Stimulated activated naive CD8-positive, alpha-beta T cell treated with anti-CD3 and anti-CD28 coated beads, Interleukin-15, Interleukin-2, amounts not matched to agents 100 ng/mL and 50 ng/mL, for 24 hours (primary cell): ENCODE results near the gene NGEF.

Source experiments
- H3K27ac Mint-ChIP-seq: one replicate; pipeline ENCODE4 v1.8.0; 2021; ENCODE audit warnings: mild to moderate bottlenecking, mixed read lengths
- H3K27me3 Mint-ChIP-seq: one replicate; pipeline ENCODE4 v1.8.0; 2021; ENCODE audit warnings: mixed read lengths
- H3K36me3 Mint-ChIP-seq: one replicate; pipeline ENCODE4 v1.8.0; 2021; ENCODE audit warnings: low read depth, mixed read lengths
- H3K4me1 Mint-ChIP-seq: one replicate; pipeline ENCODE4 v1.8.0; 2021; ENCODE audit warnings: low read depth, mixed read lengths
- H3K4me3 Mint-ChIP-seq: one replicate; pipeline ENCODE4 v1.8.0; 2021; ENCODE audit warnings: mild to moderate bottlenecking, mixed read lengths
- H3K9me3 Mint-ChIP-seq: one replicate; pipeline ENCODE4 v1.8.0; 2021; ENCODE audit warnings: mixed read lengths

Gene NGEF

DNA sequence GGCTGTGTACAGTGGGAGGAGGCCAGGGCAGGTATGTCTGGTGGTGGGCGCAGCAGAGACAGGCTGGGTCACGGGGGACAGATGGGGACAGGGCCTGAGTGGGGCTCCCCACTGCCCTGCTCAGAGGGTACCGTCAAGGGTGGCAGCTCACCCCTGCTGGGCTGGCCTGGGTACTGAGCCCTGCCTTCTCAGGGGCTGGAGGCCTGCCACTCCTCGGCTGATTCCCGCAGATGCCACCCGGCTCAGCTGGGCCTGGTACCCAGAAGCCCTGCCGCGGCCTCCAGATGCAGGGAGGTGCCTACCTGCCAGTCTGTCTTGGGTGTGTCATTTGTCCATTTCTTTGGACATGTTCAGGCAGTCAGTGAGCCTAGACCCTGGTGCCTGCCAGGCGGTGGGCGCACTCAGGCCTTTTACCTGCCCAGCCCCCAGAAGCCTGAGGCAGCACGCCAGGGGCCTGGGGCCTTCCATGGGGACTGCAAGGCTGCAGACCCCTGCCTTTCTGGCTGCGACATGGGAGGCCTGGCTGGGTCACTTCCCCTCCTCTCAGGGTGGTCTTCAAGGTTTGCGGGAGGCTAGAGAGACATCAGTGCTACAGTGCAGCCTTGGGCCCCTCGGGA, 139.7 kb downstream of the NGEF start:
- Mint-ChIP-seq H3K4me1 (no peaks in the 10 kb centered on the region), H3K27me3 (peaks cover 15% of the 10 kb centered on the region), H3K27ac (no peak overlapping the region), H3K36me3 (no peaks in the 10 kb centered on the region), H3K9me3 (no peaks in the 10 kb centered on the region), H3K4me3 (no peak overlapping the region)

DNA sequence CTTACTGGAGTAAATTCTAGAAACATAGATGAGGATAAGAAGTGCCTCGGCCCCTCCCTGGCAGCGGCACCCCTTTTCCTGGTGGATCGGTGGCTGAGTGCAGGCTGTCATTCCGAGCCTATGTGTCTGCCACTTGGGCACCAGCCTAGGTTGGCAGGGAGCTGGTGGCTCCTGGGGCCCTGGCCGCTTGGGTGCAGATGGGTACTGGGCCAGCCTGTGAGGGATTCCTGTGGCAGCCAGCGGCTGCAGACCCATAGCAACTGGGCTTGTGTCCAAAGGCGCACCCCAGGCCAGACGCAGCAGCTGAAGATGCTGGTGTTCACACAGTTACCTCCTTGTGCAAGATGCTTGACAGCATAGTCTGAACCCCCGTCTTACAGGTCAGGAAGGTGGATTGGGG, 140.2 kb downstream of the NGEF start:
- H3K4me1 Mint-ChIP-seq = no peaks in the 10 kb centered on the region
- no peak overlapping the region for H3K27ac Mint-ChIP-seq
- H3K4me3 Mint-ChIP-seq = no peak overlapping the region
- H3K36me3 Mint-ChIP-seq = no peaks in the 10 kb centered on the region
- H3K27me3 Mint-ChIP-seq = peaks cover 14% of the 10 kb centered on the region
- H3K9me3 Mint-ChIP-seq = no peaks in the 10 kb centered on the region

DNA sequence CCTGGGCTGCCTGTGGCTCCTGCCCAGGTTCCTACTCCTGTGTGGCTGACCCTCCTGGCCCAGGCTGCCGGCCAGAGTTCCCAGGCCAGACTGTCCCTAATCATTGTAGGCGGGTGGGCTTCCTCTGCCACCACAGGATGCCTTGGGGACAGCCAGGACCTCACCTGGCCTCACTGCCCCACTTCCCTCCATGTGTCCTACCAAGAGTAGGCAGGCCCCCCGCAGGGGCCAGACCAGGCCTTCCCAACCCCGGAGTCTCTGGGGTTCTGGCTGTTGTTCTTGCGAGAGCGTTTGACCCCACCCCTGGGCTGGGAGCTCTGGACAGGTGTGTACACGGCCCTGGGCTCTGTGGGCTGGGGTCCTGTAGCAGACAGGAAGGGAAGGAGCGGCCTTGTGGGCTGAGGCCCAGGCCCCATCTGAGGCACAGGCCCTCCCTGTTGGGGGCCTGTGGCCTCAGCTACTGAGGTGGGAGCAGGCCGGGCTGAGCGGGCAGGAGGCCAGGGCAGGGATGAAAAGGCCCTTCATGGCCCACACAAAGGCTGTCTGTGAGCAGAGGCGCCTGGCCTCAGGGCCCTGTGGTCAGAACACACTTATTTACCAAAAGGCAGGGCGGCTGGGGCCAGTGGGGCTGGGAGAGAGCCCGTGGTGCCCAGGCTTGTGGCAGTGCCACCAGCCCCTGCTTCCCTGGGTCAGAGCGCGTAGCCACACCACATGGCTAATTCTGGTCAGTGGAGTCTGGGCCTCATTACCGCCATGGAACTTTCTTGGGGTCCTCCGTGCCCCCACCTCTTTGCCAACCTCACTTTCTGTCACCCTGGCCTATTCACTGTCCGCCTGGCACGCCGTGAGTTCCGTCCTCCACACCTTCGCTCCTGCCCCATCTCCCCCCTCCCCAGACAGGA, 141.0 kb downstream of the NGEF start:
- H3K36me3 Mint-ChIP-seq = no peaks in the 10 kb centered on the region
- no peak overlapping the region for H3K4me3 Mint-ChIP-seq
- peaks cover 9% of the 10 kb centered on the region for H3K27me3 Mint-ChIP-seq
- H3K27ac Mint-ChIP-seq = no peak overlapping the region
- no peaks in the 10 kb centered on the region for H3K4me1 Mint-ChIP-seq
- H3K9me3 Mint-ChIP-seq = no peaks in the 10 kb centered on the region

DNA sequence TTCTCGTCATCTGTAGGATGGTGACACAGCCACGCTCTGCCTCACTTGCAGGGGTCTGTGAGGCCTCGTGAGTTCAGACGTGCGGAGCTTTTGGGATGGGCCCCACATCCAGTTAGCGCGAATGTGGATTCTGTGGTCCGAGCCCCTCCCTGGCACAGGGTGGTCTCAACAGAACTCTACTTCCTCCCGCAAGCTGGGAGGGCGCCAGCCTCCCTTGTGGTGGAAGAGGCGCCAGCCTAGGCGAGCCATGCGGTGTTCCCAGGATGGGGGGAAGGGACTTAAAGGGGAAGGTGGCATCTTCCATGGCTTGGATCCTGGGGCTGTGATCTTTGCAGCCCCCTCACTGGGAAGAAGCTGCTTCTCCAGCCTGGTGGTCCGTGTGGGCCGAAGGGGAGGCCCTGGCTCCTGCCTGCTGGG, 141.6 kb downstream of the NGEF start:
- Mint-ChIP-seq H3K27me3 (peaks cover 9% of the 10 kb centered on the region), H3K4me3 (no peak overlapping the region), H3K27ac (no peak overlapping the region), H3K9me3 (no peaks in the 10 kb centered on the region), H3K4me1 (no peaks in the 10 kb centered on the region), H3K36me3 (no peaks in the 10 kb centered on the region)

DNA sequence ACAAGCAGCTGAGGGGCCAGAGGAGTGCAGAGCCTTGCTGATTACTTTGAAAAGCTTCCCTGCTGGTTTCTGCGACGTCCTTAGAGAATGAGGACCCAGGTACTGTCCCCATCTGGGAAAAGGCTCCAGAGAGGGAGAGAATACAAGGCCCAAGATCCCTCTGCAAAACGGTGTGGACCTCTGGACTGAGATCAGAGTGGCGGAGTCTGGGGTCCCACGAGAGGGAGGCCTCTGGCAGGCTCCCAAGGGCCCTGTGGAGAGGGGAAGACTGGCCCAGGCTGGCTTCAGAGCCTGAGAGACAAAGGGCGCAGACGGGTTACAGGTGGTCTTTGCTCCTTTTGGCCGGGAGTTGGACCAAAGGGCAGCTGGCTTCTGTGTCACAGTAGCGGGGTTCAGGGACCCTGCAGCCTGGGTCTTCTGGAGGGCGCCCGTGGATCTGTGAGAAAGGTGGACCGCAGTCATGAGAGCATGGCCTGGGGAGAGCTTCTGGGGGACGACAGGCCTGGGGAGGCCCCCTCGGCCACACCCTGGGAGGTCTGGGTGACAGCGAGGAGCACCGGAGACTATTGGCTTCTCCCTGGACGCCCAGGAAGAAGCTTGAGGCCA, 142.2 kb downstream of the NGEF start:
- H3K9me3 Mint-ChIP-seq = no peaks in the 10 kb centered on the region
- no peaks in the 10 kb centered on the region for H3K36me3 Mint-ChIP-seq
- no peak overlapping the region for H3K4me3 Mint-ChIP-seq
- peaks cover 9% of the 10 kb centered on the region for H3K27me3 Mint-ChIP-seq
- H3K27ac Mint-ChIP-seq = no peak overlapping the region
- no peaks in the 10 kb centered on the region for H3K4me1 Mint-ChIP-seq

DNA sequence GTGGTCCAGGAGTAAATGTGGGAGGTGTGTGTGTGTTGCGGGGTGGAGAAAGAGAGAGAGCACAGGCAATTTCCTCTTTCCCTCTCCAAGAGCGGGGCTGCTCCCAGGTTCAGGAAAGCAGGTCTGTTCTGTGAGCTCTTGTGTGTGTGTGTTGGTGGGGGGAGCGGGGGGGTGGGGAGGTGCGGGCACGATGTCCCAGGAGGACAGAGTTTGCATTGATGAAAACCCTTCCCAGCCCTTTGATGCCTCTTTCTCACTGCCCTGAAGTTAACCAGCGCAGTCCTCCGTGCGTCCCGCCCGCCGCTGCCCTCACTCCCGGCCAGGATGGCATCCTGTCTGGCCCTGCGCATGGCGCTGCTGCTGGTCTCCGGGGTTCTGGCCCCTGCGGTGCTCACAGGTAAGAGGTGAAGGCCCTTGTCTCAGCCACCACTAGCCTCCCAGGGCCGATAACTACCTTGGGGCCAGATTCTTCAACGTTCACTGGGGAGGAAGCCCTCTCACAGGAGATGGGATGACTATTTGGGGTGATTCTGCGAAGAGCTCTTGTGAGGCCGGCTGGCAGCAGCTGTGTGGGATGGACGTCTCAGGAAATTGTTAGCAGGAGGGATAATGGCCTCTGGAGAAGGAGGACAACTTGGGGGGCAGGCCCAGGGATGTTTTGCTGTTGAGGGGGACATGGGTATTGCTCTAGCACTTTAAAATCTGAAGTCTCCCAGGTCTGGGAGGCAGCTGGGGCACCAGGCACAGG, 142.9 kb downstream of the NGEF start, which contains the start of gene SNORC:
SNORC (plus strand) TSS at position 247 of the 748 bp plus-strand sequence; CDS start at position 325, 78 bp downstream.
- Mint-ChIP-seq H3K4me1 (no peaks in the 10 kb centered on the region), H3K4me3 (no peak within 1 kb of the TSS), H3K9me3 (no peaks in the 10 kb centered on the region), H3K36me3 (no peaks in the 10 kb centered on the region), H3K27ac (no peak within 1 kb of the TSS), H3K27me3 (peaks cover 3% of the 10 kb centered on the region)

DNA sequence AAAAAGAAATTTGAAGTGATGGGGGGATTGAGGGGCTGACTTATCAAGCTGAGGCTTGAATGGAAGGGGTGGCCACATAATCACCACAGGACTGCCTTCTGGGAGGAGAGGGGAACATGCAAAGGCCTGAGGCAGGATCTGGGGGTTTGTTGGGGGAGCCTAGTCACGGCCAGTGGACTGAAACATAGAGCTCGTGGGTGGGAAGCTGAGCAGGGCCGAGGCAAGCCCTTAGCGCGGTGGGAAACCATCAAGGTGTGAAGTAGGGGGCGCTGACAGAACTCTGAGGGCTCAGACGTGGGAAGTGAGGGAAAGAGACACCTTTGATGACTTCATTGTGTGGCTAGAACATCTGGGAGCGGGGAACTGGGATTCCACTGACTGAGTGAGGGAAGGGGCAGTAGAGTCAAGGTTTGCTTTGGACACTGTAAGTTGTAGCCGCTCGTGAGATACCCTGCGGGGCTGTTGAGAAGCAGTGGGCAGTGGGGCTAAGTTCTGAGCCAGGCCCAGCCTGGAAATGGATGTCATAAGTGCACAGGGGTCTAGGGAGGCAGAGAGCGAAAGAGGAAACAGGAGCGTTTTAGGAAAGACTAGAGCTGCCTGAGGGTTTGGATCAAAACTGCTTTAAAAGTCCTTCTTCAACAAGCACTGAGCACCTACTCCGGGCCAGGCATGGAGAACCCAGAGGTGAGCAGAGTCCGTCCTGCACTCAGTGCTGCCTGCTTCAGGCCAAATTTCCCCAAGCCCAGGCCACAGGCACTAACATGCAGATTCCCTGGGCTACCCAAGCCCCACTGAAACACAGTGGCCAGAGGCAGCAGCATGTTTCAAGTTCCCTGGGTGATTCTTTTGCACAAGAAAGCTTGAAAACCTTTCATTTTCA, 143.7 kb downstream of the NGEF start:
- Mint-ChIP-seq H3K27me3 (no peaks in the 10 kb centered on the region), H3K36me3 (no peaks in the 10 kb centered on the region), H3K9me3 (no peaks in the 10 kb centered on the region), H3K4me1 (no peaks in the 10 kb centered on the region), H3K27ac (no peak overlapping the region), H3K4me3 (no peak overlapping the region)

DNA sequence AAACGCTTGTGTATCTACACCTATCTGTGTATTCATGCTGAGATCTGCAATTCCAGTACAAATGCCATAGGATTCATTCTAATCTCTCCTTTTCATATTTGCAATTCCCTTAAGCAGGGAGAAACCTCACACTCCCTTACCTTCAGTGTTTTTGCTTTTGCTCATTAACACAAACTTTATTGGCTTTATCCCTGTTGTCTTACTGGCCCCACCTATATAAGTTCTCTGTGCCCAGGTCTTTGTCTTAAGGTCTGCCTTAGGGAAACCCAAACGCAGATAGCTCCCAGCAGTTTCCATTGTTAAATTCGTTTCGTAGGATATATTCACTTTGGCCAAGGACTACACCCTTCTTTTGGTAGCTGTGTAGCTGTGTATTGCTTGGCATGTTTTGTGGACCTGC, 147.0 kb downstream of the NGEF start:
- Mint-ChIP-seq H3K27me3 (no peaks in the 10 kb centered on the region), H3K4me3 (no peak overlapping the region), H3K27ac (no peak overlapping the region), H3K9me3 (no peaks in the 10 kb centered on the region), H3K36me3 (peaks cover under 1% of the 10 kb centered on the region), H3K4me1 (no peaks in the 10 kb centered on the region)

DNA sequence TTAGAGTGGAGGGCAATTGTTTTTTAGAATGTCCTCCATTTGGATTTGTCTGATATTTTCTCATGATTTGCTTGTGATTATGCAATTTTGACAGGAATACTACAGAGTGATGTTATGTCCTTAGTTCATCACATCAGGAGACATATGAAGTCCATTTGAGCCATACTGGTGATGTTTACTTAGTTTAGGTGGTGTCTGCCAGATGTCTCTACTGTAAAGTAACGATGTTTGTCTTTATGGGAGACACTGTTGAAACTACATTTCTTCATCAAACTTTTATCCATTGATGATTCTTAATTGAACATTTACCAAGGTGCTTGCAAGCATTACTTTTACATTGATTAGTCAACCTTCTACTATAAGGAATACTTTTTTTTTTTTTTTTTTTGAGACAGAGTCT, 147.9 kb downstream of the NGEF start:
- no peaks in the 10 kb centered on the region for H3K9me3 Mint-ChIP-seq
- H3K4me3 Mint-ChIP-seq = no peak overlapping the region
- peaks cover 9% of the 10 kb centered on the region for H3K36me3 Mint-ChIP-seq
- no peaks in the 10 kb centered on the region for H3K27me3 Mint-ChIP-seq
- no peak overlapping the region for H3K27ac Mint-ChIP-seq
- H3K4me1 Mint-ChIP-seq = no peaks in the 10 kb centered on the region

DNA sequence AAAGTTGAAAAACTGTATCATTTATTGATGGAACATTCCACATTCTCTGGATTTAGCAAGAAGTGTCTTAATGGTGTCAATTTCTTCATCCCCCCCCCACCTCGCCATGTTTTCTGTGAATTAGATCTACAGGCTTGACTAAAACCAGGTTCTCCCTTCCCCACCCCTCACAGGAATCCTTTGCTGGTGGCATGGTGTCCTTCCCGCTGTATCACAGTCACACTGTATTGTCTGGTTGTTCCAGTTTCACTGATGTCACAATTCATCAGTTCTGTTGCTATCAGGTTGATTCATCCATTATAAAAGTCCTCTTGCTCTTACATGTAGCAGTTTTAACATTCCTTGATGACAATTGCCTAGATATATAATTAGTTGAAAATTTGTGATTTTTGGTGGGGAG, 149.1 kb downstream of the NGEF start:
- H3K9me3 Mint-ChIP-seq = no peaks in the 10 kb centered on the region
- H3K4me3 Mint-ChIP-seq = no peak overlapping the region
- H3K27me3 Mint-ChIP-seq = no peaks in the 10 kb centered on the region
- peaks cover 16% of the 10 kb centered on the region for H3K36me3 Mint-ChIP-seq
- no peaks in the 10 kb centered on the region for H3K4me1 Mint-ChIP-seq
- H3K27ac Mint-ChIP-seq = no peak overlapping the region

DNA sequence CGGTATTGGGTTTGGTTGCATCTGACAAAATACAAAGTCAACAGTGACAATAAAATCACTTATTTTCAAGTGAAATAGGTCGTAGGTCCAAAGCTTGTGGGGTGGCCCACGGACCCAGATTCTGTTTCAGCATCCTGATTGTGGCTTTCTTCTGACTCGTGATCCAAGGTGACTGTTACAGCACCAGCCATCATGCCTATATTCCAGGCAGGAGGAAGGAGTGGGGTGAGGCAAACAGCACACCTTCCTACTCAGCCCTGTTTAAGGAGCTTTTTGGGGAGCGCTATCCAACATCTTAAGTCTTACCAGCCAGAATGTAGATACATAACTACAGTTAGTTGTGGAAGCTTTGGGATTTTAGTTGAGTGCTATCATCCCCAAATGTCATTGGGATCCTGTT, 151.7 kb downstream of the NGEF start:
- Mint-ChIP-seq H3K36me3 (peaks cover 41% of the 10 kb centered on the region), H3K4me3 (no peak overlapping the region), H3K27me3 (no peaks in the 10 kb centered on the region), H3K4me1 (no peaks in the 10 kb centered on the region), H3K27ac (no peak overlapping the region), H3K9me3 (no peaks in the 10 kb centered on the region)

DNA sequence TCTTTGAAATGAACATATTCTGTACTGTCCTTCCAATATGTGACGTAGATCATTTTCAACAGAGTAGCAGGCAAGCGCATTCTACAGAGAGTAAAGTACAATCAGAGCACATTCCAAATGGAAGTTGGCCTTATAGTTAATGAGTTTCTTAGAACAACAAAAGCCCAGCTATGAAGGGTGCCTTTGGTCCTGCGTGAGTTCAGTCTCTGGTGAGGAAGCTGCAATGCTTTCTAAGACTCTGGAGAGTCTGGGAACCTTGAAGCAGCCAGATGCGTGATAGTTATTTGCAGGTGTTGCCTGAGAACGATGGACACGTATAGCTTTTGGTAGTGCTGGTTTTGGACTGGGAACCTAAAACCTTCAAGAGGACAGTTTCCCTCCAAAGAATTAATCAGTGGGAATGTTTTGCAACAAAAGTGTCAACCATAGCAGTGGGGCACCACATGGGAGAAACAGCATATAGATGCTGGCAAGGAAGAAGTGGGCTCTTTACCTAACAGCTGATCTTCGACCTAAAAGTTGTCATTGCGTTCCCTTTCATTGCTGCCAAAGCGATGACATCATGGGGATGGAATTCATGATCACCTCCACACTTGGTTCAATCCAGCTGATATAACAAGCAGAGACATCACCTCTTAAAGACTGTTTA, 152.3 kb downstream of the NGEF start:
- H3K4me3 Mint-ChIP-seq = no peak overlapping the region
- no peaks in the 10 kb centered on the region for H3K27me3 Mint-ChIP-seq
- H3K9me3 Mint-ChIP-seq = no peaks in the 10 kb centered on the region
- H3K36me3 Mint-ChIP-seq = peaks cover 45% of the 10 kb centered on the region
- H3K27ac Mint-ChIP-seq = no peak overlapping the region
- H3K4me1 Mint-ChIP-seq = no peaks in the 10 kb centered on the region

DNA sequence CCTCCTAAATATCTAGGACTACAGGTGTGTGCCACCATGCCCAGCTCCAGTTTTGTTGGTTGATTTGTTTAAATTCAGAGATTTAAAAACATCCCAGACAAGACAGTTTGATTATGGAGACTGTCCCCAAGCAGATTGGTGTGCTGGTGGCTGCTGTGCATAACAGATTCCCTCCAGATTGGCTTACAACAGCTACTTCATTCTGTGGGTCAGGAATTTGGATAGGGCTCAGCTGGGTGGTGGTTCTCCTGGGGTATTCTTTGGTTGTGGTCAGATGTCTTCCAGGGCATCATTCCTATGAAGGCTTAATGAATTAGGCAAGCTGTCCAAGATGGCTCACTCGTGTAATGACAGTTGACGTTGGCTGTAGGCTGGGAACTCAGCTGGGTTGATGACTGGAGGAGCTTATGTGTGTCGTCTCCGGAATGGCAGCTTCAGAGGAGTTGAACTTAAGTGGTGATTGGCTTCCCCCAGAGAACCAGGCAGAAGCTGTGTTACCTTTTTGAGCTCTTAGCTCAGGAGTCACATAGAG, 153.6 kb downstream of the NGEF start:
- no peak overlapping the region for H3K27ac Mint-ChIP-seq
- no peak overlapping the region for H3K4me3 Mint-ChIP-seq
- H3K36me3 Mint-ChIP-seq = peaks cover 45% of the 10 kb centered on the region
- no peaks in the 10 kb centered on the region for H3K4me1 Mint-ChIP-seq
- H3K27me3 Mint-ChIP-seq = no peaks in the 10 kb centered on the region
- H3K9me3 Mint-ChIP-seq = no peaks in the 10 kb centered on the region
